H1 (cell line): ENCODE data around the gene PAX8. TPM values are rescaled to one million over a fixed set of nuclear protein-coding genes. Genes with fewer than 3 reads are reported as not detected.

ENCODE experiments used
- CTCF ChIA-PET: fragments of 300-600 bp; sonication (Branson Sonifier 250); formaldehyde crosslinking; loops from one replicate; lab custom pipeline; 2021; ENCODE audit not compliant: partially characterized antibody; lab: Charles Lee
- POLR2A ChIA-PET: fragments of 300-600 bp; sonication (Branson Sonifier 250); formaldehyde crosslinking; loops from one replicate; lab custom pipeline; 2021; ENCODE audit warnings: inconsistent platforms; ENCODE audit not compliant: partially characterized antibody; lab: Charles Lee
- DNase-seq, 2 experiments: peaks; one replicate each; pipeline versions ENCODE4 v3.0.0 to v3.0.0-alpha.2; 2010 to 2022; ENCODE audit warnings: low spot score in 2 of 2, low read depth in 1 of 2, mixed read lengths in 1 of 2
- FAIRE-seq: peaks from 2 replicates; lab custom pipeline; 2011; peaks lifted over from hg19 to GRCh38; lab: Jason Lieb, UNC
- H2AFZ ChIP-seq: 2 replicates; pipeline ENCODE4 v1.8.1; 2012; ENCODE audit warnings: low read length, inconsistent platforms
- H2AK5ac ChIP-seq: 2 replicates; pipeline ENCODE4 v1.6.1; 2013; ENCODE audit warnings: low read depth, low read length
- H2BK120ac ChIP-seq: replicated peaks from 2 replicates; pipeline ENCODE3; 2013; ENCODE audit warnings: low read depth, low read length, inconsistent platforms
- H2BK12ac ChIP-seq: 2 replicates; pipeline ENCODE4 v1.6.1; 2013; ENCODE audit warnings: low read depth, low read length
- H2BK15ac ChIP-seq: 2 replicates; pipeline ENCODE4 v1.6.1; 2013; ENCODE audit warnings: low read length
- H2BK20ac ChIP-seq: 2 replicates; pipeline ENCODE4 v1.6.1; 2013; ENCODE audit warnings: low read length
- H2BK5ac ChIP-seq: 2 replicates; pipeline ENCODE4 v1.6.1; 2013; ENCODE audit warnings: low read depth, low read length
- H3K14ac ChIP-seq: 2 replicates; pipeline ENCODE4 v1.6.1; 2013; ENCODE audit warnings: inconsistent platforms; ENCODE audit not compliant: insufficient read length
- H3K18ac ChIP-seq: 2 replicates; pipeline ENCODE4 v1.6.1; 2013; ENCODE audit warnings: low read length; ENCODE audit errors: extremely low read depth
- H3K23ac ChIP-seq: 2 replicates; pipeline ENCODE4 v1.6.1; 2013; ENCODE audit warnings: inconsistent platforms; ENCODE audit not compliant: insufficient read length
- H3K23me2 ChIP-seq: 2 replicates; pipeline ENCODE4 v1.6.1; 2013; ENCODE audit warnings: low read depth, low read length
- H3K27ac ChIP-seq: 2 replicates; pipeline ENCODE4 v1.6.1; 2011; ENCODE audit warnings: low read depth, low read length, inconsistent platforms
- H3K27me3 ChIP-seq, 4 experiments: replicated peaks in 1 of 4; 1 replicate in 1 of 4; 2 replicates in 3 of 4; pipeline versions ENCODE4 v1.6.1 to v1.8.1; 2011 to 2013; ENCODE audit warnings: low read length in 3 of 4, mild to moderate bottlenecking in 3 of 4, inconsistent platforms in 2 of 4, mixed read lengths in 2 of 4, moderate library complexity in 1 of 4; ENCODE audit not compliant: control insufficient read depth in 3 of 4, insufficient read depth in 3 of 4; ENCODE audit errors: extremely low read depth in 1 of 4
- H3K36me3 ChIP-seq, 4 experiments: 2 replicates each; pipeline versions ENCODE4 v1.6.1 to v1.8.1; 2011 to 2013; ENCODE audit warnings: mild to moderate bottlenecking in 4 of 4, low read length in 3 of 4, moderate library complexity in 2 of 4, control low read depth in 1 of 4, inconsistent platforms in 1 of 4; ENCODE audit not compliant: insufficient read depth in 4 of 4, control insufficient read depth in 2 of 4
- H3K4ac ChIP-seq: replicated peaks from 2 replicates; pipeline ENCODE3; 2013; ENCODE audit warnings: low read length, low read depth, mixed read lengths, inconsistent platforms; ENCODE audit not compliant: insufficient read length
- H3K4me1 ChIP-seq, 4 experiments: replicated peaks in 1 of 4; 1 replicate in 1 of 4; 2 replicates in 3 of 4; pipeline versions ENCODE4 v1.6.1 to v1.8.1; 2011 to 2013; ENCODE audit warnings: low read length in 3 of 4, inconsistent platforms in 2 of 4, mixed read lengths in 1 of 4; ENCODE audit not compliant: insufficient read depth in 4 of 4, control insufficient read depth in 3 of 4
- H3K4me2 ChIP-seq, 2 experiments: 2 replicates each; pipeline versions ENCODE4 v1.6.1 to v1.8.1; 2011 to 2013; ENCODE audit warnings: low read depth in 2 of 2, low read length in 2 of 2, control low read depth in 1 of 2, inconsistent platforms in 1 of 2, mild to moderate bottlenecking in 1 of 2; ENCODE audit not compliant: insufficient read depth in 1 of 2
- H3K4me3 ChIP-seq, 4 experiments: fragments of 200-600, 300-600 bp in 1 of 4; sonication (generic), shearing (Covaris generic), sonication (Bioruptor Twin) in 1 of 4; 2 replicates each; pipeline versions ENCODE4 v1.5.1 to v1.8.1; 2011 to 2016; ENCODE audit warnings: low read length in 4 of 4, low read depth in 3 of 4, control low read depth in 2 of 4, inconsistent platforms in 2 of 4, mild to moderate bottlenecking in 2 of 4, mixed read lengths in 1 of 4, moderate library complexity in 1 of 4; ENCODE audit not compliant: insufficient read depth in 2 of 4; ENCODE audit errors: extremely low read depth in 1 of 4
- H3K56ac ChIP-seq: replicated peaks from 2 replicates; pipeline ENCODE3; 2013; ENCODE audit warnings: low read depth, mild to moderate bottlenecking, mixed read lengths, low read length, inconsistent platforms; ENCODE audit not compliant: insufficient read length
- H3K79me1 ChIP-seq: 2 replicates; pipeline ENCODE4 v1.6.1; 2013; ENCODE audit warnings: low read depth, low read length, control low read depth
- H3K79me2 ChIP-seq, 2 experiments: 2 replicates each; pipeline versions ENCODE4 v1.6.1 to v1.8.1; 2012 to 2013; ENCODE audit warnings: low read length in 2 of 2, mild to moderate bottlenecking in 2 of 2, inconsistent platforms in 1 of 2; ENCODE audit not compliant: insufficient read depth in 2 of 2, control insufficient read depth in 1 of 2
- H3K9ac ChIP-seq, 4 experiments: replicated peaks in 1 of 4; 1 replicate in 1 of 4; 2 replicates in 3 of 4; pipeline versions ENCODE4 v1.6.1 to v1.8.1; 2011 to 2013; ENCODE audit warnings: low read depth in 3 of 4, low read length in 3 of 4, control low read depth in 2 of 4, mild to moderate bottlenecking in 2 of 4, moderate library complexity in 2 of 4, inconsistent platforms in 1 of 4; ENCODE audit errors: extremely low read depth in 1 of 4
- H3K9me3 ChIP-seq, 2 experiments: 2 replicates each; pipeline versions ENCODE4 v1.6.1 to v1.8.1; 2012 to 2013; ENCODE audit warnings: mild to moderate bottlenecking in 2 of 2, moderate library complexity in 2 of 2, control low read depth in 1 of 2, inconsistent platforms in 1 of 2, low read depth in 1 of 2, low read length in 1 of 2, mixed read lengths in 1 of 2; ENCODE audit not compliant: insufficient read depth in 2 of 2
- H4K20me1 ChIP-seq, 2 experiments: replicated peaks in 1 of 2; 2 replicates each; pipeline versions ENCODE3 to v1.8.1; 2011 to 2013; ENCODE audit warnings: inconsistent platforms in 2 of 2, low read length in 2 of 2, mild to moderate bottlenecking in 1 of 2; ENCODE audit not compliant: insufficient read depth in 2 of 2, control insufficient read depth in 1 of 2
- H4K5ac ChIP-seq: 2 replicates; pipeline ENCODE4 v1.6.1; 2013; ENCODE audit warnings: low read length, low read depth, mixed read lengths, inconsistent platforms; ENCODE audit not compliant: insufficient read length
- H4K8ac ChIP-seq: 2 replicates; pipeline ENCODE4 v1.8.0; 2013; ENCODE audit warnings: mild to moderate bottlenecking, moderate library complexity, low read length, inconsistent platforms; ENCODE audit not compliant: insufficient read depth; ENCODE audit errors: extremely low read depth
- H4K91ac ChIP-seq: replicated peaks from 2 replicates; pipeline ENCODE3; 2013; ENCODE audit warnings: low read length, mixed read lengths, inconsistent platforms; ENCODE audit not compliant: insufficient read length
- CTCF ChIP-seq, 3 experiments: IDR thresholded peaks; 1 replicate in 2 of 3; 2 replicates in 1 of 3; pipeline versions ENCODE4 v1.5.1 to v1.6.1; 2011; ENCODE audit warnings: low read length in 3 of 3, mild to moderate bottlenecking in 3 of 3, inconsistent platforms in 2 of 3, low read depth in 1 of 3, moderate library complexity in 1 of 3; ENCODE audit not compliant: insufficient read depth in 1 of 3; ENCODE audit errors: control extremely low read depth in 1 of 3
- FOSL1 ChIP-seq: IDR thresholded peaks from 2 replicates; pipeline ENCODE4 v1.6.1; 2011; ENCODE audit warnings: mild to moderate bottlenecking, low read depth, low read length, moderate library complexity; ENCODE audit not compliant: insufficient read depth
- GABPA ChIP-seq: IDR thresholded peaks from 2 replicates; pipeline ENCODE4 v1.6.1; 2011; ENCODE audit warnings: mild to moderate bottlenecking, low read length, moderate library complexity, borderline replicate concordance; ENCODE audit not compliant: insufficient read depth
- KDM1A ChIP-seq: fragments of 200-600, 300-600 bp; sonication (generic); IDR thresholded peaks from 2 replicates; pipeline ENCODE4 v1.7.1; 2016; ENCODE audit warnings: mild to moderate bottlenecking, low read length, borderline replicate concordance
- NANOG ChIP-seq: IDR thresholded peaks from 2 replicates; pipeline ENCODE4 v1.6.1; 2011; ENCODE audit warnings: low read length, low read depth, mild to moderate bottlenecking, inconsistent platforms; ENCODE audit not compliant: insufficient read depth, poor library complexity, severe bottlenecking
- RAD21 ChIP-seq, 2 experiments: IDR thresholded peaks in 1 of 2; conservative IDR thresholded peaks in 1 of 2; 2 replicates each; pipeline ENCODE4 v1.6.1; 2011; ENCODE audit warnings: low read depth in 2 of 2, low read length in 2 of 2, improper control_type of control experiment in 1 of 2, inconsistent platforms in 1 of 2, mild to moderate bottlenecking in 1 of 2, moderate library complexity in 1 of 2
- SP4 ChIP-seq: IDR thresholded peaks from 2 replicates; pipeline ENCODE4 v1.6.1; 2012; ENCODE audit warnings: low read length, inconsistent platforms
- SUZ12 ChIP-seq: fragments of 200-600 bp; sonication (generic); IDR thresholded peaks from 2 replicates; pipeline ENCODE4 v1.6.1; 2012; ENCODE audit warnings: mild to moderate bottlenecking, inconsistent platforms, low read length, moderate library complexity, mixed read lengths
- WGBS, 2 experiments: shearing (Covaris generic) in 1 of 2; methylation state at CpG; one replicate each; pipeline versions ENCODE4 v1.1.6 to v1.1.7; 2013 to 2015; ENCODE audit warnings: low lambda C conversion rate in 2 of 2, mixed read lengths in 2 of 2, inconsistent platforms in 1 of 2, low coverage in 1 of 2, missing lambda C conversion rate in 1 of 2; ENCODE audit not compliant: insufficient replicate concordance in 2 of 2, insufficient coverage in 1 of 2, insufficient read length in 1 of 2; ENCODE audit errors: extremely low coverage in 1 of 2, missing lambda C conversion rate in 1 of 2; 5-methylcytosine and 5-hydroxymethylcytosine counted together
- polyA plus RNA-seq, 7 experiments: library from polyadenylated mRNA; depleted of rRNA in 3 of 7; stranded (reverse) in 5 of 7; unstranded in 2 of 7; fragments of >200 nt in 5 of 7; fragments of 200-250 nt in 2 of 7; gene quantifications; 1 replicate in 5 of 7; 2 replicates in 1 of 7; 4 replicates in 1 of 7; pipeline versions ENCODE4 v1.2.1 to v1.2.3, GENCODE V29; 2011 to 2013; ENCODE audit warnings: missing spikeins in 2 of 7, mixed read lengths in 2 of 7
- total RNA-seq: library from RNA; stranded (reverse); fragmentation: NEBNext Ultra II Directional; extraction: Animal tissue kit (Norgen Biotek cat#: 25700); gene quantifications from 2 replicates; pipeline ENCODE4 v1.2.1, GENCODE V29; 2021

The PAX8 gene
- total and polyA plus RNA-seq, 2 of the 8 experiments (the other 6 are each of a cell fraction or from before 2014, with no cell fraction given) = 0.02 TPM; not detected in 1

DNA sequence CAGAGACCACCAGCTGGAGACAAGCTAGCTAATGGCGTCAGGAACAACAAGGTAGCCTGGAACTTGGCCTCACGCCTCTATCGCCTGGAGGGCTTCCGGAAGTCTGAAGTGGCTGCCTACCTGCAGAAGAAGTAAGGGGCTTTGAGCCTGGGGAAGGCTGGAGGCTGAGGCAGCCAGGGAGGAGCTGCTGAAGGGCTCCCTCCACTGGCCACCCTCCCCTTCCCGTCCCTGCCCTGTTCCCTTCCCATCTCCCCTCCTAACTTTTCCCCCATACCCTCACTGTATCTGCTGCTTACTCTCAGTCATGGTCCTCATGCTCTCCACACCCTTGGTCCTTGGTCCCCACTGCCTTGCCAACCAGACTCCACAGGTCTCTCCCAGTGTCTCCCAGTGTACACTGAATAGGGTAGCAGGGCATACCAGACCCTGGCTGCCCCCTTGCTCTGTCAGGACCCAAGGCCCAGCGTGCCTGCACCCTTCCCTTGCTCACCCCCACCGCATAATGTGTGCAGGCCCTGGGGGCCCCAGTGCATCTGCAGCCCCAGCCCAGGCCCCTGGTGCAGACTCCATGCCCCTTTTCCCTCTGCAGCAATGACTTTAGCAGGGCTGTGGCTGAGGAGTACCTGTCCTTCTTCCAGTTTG, 86.1 kb downstream of the PAX8 start:
- ChIA-PET CTCF (interaction anchor here (1.0 to 16.5 kb wide), 14 partner anchors 10 to 178 kb away, joined by 3 to 159 read pairs (median 11); partner anchors contain the start of gene PSD4), POLR2A (interaction anchor here (1.4 to 1.6 kb wide), 2 partner anchors 17 to 56 kb away, joined by 4 read pairs; no protein-coding TSS in a partner anchor)
- no peak overlapping the region for H4K5ac ChIP-seq
- no peak for FAIRE-seq
- no peak overlapping the region for H4K91ac ChIP-seq
- H3K14ac ChIP-seq = no peak overlapping the region
- H2BK12ac ChIP-seq = no peak overlapping the region
- no peaks in the 10 kb centered on the region for H3K36me3 ChIP-seq
- H3K23ac ChIP-seq = no peak overlapping the region
- H2AFZ ChIP-seq = no peak overlapping the region
- no peak overlapping the region for H2BK15ac ChIP-seq
- H3K23me2 ChIP-seq = no peaks in the 10 kb centered on the region; the same call in 1 of the 2 replicates
- 59% methylated on average over 5 of the region's 7 CpGs; no CpG with 5 or more reads in 1 of the 2 experiments for WGBS, 2 experiments
- no peak overlapping the region for H2BK5ac ChIP-seq
- no peak overlapping the region for H2AK5ac ChIP-seq
- no peak overlapping the region for H3K4ac ChIP-seq
- no peaks in the 10 kb centered on the region for H3K9me3 ChIP-seq
- DNase-seq = no peak
- no peak overlapping the region for H3K9ac ChIP-seq
- TF ChIP-seq SUZ12 (no peak), FOSL1 (no peak), KDM1A (no peak), GABPA (no peak), RAD21 (IDR thresholded peaks at IDR 0.05 in 1 of 2, conservative IDR thresholded peaks at IDR 0.05 in 1 of 2; ENCODE audit: low read depth in 2 of 2, low read length in 2 of 2) (peak; percentile 66 to 71), SP4 (no peak), NANOG (no peak), CTCF (IDR thresholded peaks at IDR 0.05; ENCODE audit: control extremely low read depth in 1 of 3, insufficient read depth in 1 of 3, low read depth in 1 of 3, low read length in 3 of 3) (peak; percentile 64 to 70 (median 69))
- no peaks in the 10 kb centered on the region for H3K4me1 ChIP-seq
- no peaks in the 10 kb centered on the region for H3K79me2 ChIP-seq
- no peak overlapping the region for H3K4me2 ChIP-seq
- H2BK20ac ChIP-seq = no peak overlapping the region
- no peaks in the 10 kb centered on the region for H4K20me1 ChIP-seq
- no peak overlapping the region for H2BK120ac ChIP-seq
- H3K4me3 ChIP-seq = no peak overlapping the region
- H3K27ac ChIP-seq = no peak overlapping the region
- H4K8ac ChIP-seq = no peak overlapping the region
- no peaks in the 10 kb centered on the region for H3K79me1 ChIP-seq
- no peaks in the 10 kb centered on the region for H3K27me3 ChIP-seq
- no peak overlapping the region for H3K56ac ChIP-seq
- H3K18ac ChIP-seq = no peak overlapping the region
